Measurements from ENCODE around the gene POMT1. TPM values are rescaled to one million over a fixed set of nuclear protein-coding genes. Genes with fewer than 3 reads are reported as not detected.

The POMT1 gene
- total RNA-seq, 2 experiments from 2014 or later = 4.7 to 27.1 TPM

GRCh38 chr9:131529597-131530545 lies 27.2 kb downstream of the POMT1 start:
- H3K27ac ChIP-seq (ENCODE audit: low read depth, low read length, poor library complexity, severe bottlenecking) = no peak overlapping the region
- peak overlapping the region; percentile 97 for H3K4me3 ChIP-seq (ENCODE audit: low read depth, low read length, poor library complexity, severe bottlenecking)
- peak overlapping the region; percentile 99 for H3K4me2 ChIP-seq (ENCODE audit: low read length)
- no peaks in the 10 kb centered on the region for H3K9me3 ChIP-seq (ENCODE audit: low read length)
- H3K9me2 ChIP-seq (ENCODE audit: insufficient read depth, low read length) = no peaks in the 10 kb centered on the region
- BruUV-seq (replicated peaks) = no TSS peak
- H3K4me1 ChIP-seq (ENCODE audit: insufficient read depth, low read length, poor library complexity, severe bottlenecking) = peaks cover 7% of the 10 kb centered on the region
- CTCF ChIA-PET (ENCODE audit: unreplicated experiment) = no interaction called here
- intact Hi-C loops (cut with micrococcal nuclease; ENCODE audit: unreplicated experiment) = loop anchor here (2.0 kb wide), 1 partner anchor 225 kb away; no protein-coding TSS in a partner anchor
- H3K36me3 ChIP-seq (ENCODE audit: insufficient read depth, low read length) = peaks cover 44% of the 10 kb centered on the region
- no peaks in the 10 kb centered on the region; the same call in 1 of the 2 replicates for H3K79me2 ChIP-seq (ENCODE audit: insufficient read depth, low read depth, low read length)
- POLR2A ChIA-PET = no interaction called here
- DNase-seq (ENCODE audit: low spot score) = no peak
- no peak overlapping the region; the same call in 1 of the 2 replicates for H2AFZ ChIP-seq (ENCODE audit: low read length)
- H4K20me1 ChIP-seq (ENCODE audit: insufficient read depth, low read length) = no peaks in the 10 kb centered on the region
- TF ChIP-seq CTCF (conservative IDR thresholded peaks at IDR 0.05; ENCODE audit: low read length) = no peak
- no peak for TF ChIP-seq EZH2phosphoT487 (IDR thresholded peaks at IDR 0.05; ENCODE audit: borderline replicate concordance, low read depth, low read length)

DNA sequence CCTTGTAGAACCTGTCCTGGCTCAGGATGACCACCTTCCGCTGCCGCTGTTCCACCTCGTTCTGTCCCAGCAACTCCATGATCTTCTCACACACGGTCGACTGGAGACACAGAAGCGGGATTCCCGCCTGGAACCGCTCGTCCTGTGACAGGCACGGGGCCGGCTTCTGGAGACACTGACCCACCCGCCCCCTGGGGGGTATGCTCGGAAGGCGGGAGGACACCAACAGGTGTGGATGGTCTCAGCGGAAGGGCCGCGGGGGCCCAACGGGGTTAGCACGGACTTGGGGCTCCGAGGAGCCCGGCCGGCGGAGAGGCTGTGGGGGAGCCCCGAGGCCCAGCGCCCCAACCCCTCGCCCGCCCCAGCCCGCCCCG lies 27.8 kb downstream of the POMT1 start:
- intact Hi-C loops (cut with micrococcal nuclease; ENCODE audit: unreplicated experiment) = loop anchor here (2.0 kb wide), 1 partner anchor 224 kb away; no protein-coding TSS in a partner anchor
- TF ChIP-seq EZH2phosphoT487 (IDR thresholded peaks at IDR 0.05; ENCODE audit: borderline replicate concordance, low read depth, low read length) (no peak), CTCF (conservative IDR thresholded peaks at IDR 0.05; ENCODE audit: low read length) (no peak)
- POLR2A ChIA-PET = no interaction called here
- Histone ChIP-seq H3K9me2 (ENCODE audit: insufficient read depth, low read length) (no peaks in the 10 kb centered on the region), H3K79me2 (ENCODE audit: insufficient read depth, low read depth, low read length) (no peaks in the 10 kb centered on the region; the same call in 1 of the 2 replicates), H3K4me3 (ENCODE audit: low read depth, low read length, poor library complexity, severe bottlenecking) (peak overlapping the region; percentile 97), H3K36me3 (ENCODE audit: insufficient read depth, low read length) (peaks cover 37% of the 10 kb centered on the region), H4K20me1 (ENCODE audit: insufficient read depth, low read length) (no peaks in the 10 kb centered on the region), H3K4me2 (ENCODE audit: low read length) (peak overlapping the region; percentile 99), H3K4me1 (ENCODE audit: insufficient read depth, low read length, poor library complexity, severe bottlenecking) (peaks cover 7% of the 10 kb centered on the region), H3K27ac (ENCODE audit: low read depth, low read length, poor library complexity, severe bottlenecking) (no peak overlapping the region), H2AFZ (ENCODE audit: low read length) (peak overlapping the region; percentile 77), H3K9me3 (ENCODE audit: low read length) (no peaks in the 10 kb centered on the region)
- CTCF ChIA-PET (ENCODE audit: unreplicated experiment) = no interaction called here
- DNase-seq (ENCODE audit: low spot score) = peak; percentile 29
- no TSS peak for BruUV-seq (replicated peaks)
